H1 (cell line): ENCODE data around the gene BCAS1. TPM values are rescaled to one million over a fixed set of nuclear protein-coding genes. Genes with fewer than 3 reads are reported as not detected.

Experiments
- CBX5 ChIP-seq: fragments of 300-800, 300-1000 bp; sonication (generic); IDR thresholded peaks from 2 replicates; pipeline ENCODE4 v1.7.1; 2016; ENCODE audit warnings: antibody characterized with exemption, low read length, low read depth
- CBX8 ChIP-seq: fragments of 300-800, 300-1000 bp; sonication (generic); IDR thresholded peaks from 2 replicates; pipeline ENCODE4 v1.7.1; 2016; ENCODE audit warnings: low read depth, low read length, borderline replicate concordance
- TBP ChIP-seq: IDR thresholded peaks from 2 replicates; pipeline ENCODE4 v1.6.1; 2011; ENCODE audit warnings: low read depth, low read length, improper control_type of control experiment
- polyA plus RNA-seq, 7 experiments: library from polyadenylated mRNA; depleted of rRNA in 3 of 7; stranded (reverse) in 5 of 7; unstranded in 2 of 7; fragments of >200 nt in 5 of 7; fragments of 200-250 nt in 2 of 7; gene quantifications; 1 replicate in 5 of 7; 2 replicates in 1 of 7; 4 replicates in 1 of 7; pipeline versions ENCODE4 v1.2.1 to v1.2.3, GENCODE V29; 2011 to 2013; ENCODE audit warnings: missing spikeins in 2 of 7, mixed read lengths in 2 of 7
- total RNA-seq: library from RNA; stranded (reverse); fragmentation: NEBNext Ultra II Directional; extraction: Animal tissue kit (Norgen Biotek cat#: 25700); gene quantifications from 2 replicates; pipeline ENCODE4 v1.2.1, GENCODE V29; 2021

Gene BCAS1
- total and polyA plus RNA-seq, 2 of the 8 experiments (the other 6 are each of a cell fraction or from before 2014, with no cell fraction given), result 0.06 to 0.19 TPM

DNA sequence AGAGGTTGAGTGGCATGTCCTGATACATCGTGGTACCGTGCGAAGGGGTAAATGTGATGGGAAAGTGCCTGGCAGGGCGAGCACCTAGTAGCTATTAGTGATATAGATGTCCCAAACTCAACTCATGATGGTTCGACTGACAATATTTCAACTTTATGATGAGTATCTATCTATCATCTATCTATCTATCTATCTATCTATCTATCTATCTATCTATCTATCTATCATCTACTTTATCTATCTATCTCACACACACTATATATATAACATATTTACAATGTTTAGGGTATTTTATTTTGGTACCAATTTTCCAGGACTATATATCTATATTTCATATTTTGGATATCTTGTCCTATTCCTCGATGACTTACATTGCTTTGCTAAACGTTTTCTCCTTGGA is 5.5 kb downstream of the BCAS1 start (continued):
- TF ChIP-seq CBX8 (no peak), TBP (no peak), CBX5 (no peak)
- TF ChIP-seq, all 59 proteins: peak for 0
